ENCODE results near the gene EPHB3.

Gene EPHB3

DNA sequence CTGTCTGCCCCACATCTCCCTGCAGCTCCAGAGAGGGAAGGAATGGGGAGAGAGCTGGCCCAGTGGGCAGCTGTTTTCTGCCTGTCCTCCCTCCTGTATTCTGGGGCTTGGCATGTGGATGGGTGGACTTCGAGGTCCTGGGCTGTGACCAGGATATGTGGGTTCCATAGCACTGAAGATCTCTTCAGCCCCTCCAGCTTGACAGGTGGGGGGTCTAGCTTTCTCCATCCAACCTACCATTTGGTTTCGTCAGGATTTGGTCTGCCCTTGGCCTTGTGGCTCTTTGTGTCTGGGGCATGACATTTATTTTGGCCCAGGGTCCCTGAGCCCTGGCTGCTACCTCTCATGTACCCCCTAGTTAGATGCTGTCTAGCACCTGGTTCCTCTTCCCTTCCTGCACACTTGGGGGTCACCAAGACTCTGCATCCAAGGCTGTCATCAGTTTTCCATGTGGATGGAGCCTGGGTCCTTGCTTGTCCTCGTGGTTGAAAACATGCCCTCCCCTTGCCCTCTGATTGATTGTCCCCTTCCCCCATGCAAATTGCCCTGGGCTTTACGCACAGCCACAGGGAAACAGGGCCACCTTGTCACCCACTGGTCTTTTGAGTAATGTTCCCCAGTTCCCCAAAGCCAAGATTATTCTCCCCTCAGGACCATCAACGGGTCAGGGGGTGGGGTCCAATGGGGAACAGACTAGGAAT lies 3.2 kb downstream of the EPHB3 start:
- DNase-seq: no peak

GRCh38 chr3:184565421-184566211 lies 4.0 kb downstream of the EPHB3 start:
- DNase-seq: peak; percentile 90

GRCh38 chr3:184566441-184567414 lies 5.1 kb downstream of the EPHB3 start:
- DNase-seq: no peak

DNA sequence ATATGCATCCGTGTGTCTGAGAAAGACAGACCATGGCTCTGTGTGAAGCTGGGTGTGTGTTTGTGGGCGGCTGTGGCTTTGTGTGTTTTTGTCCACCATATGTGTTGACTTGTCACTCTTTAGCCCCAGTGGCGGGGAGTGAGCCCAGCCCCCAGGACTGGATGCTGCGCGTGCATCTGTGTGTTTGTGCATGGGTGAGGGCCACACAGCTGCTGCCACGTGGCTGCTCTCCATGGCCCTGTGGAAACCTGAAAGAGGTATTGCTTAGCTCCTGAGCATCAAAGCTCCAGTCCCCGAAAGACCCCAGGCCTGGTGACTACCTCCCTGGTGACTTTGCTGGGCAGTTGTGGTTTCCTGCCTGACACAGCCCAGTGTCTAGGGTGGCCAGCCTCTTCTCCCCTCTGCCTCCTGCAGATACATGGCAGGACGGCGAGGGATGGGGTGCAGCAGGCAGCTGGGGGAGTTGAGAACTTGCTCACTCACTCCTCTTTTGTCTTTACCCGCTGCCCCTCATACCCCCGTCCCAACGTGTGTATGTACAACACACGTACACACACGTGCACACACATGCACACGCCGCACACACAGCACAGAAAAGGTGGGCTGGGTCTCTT lies 6.5 kb downstream of the EPHB3 start:
- peak; percentile 41 for DNase-seq

GRCh38 chr3:184568560-184568923 lies 7.0 kb downstream of the EPHB3 start:
- no peak for DNase-seq

DNA sequence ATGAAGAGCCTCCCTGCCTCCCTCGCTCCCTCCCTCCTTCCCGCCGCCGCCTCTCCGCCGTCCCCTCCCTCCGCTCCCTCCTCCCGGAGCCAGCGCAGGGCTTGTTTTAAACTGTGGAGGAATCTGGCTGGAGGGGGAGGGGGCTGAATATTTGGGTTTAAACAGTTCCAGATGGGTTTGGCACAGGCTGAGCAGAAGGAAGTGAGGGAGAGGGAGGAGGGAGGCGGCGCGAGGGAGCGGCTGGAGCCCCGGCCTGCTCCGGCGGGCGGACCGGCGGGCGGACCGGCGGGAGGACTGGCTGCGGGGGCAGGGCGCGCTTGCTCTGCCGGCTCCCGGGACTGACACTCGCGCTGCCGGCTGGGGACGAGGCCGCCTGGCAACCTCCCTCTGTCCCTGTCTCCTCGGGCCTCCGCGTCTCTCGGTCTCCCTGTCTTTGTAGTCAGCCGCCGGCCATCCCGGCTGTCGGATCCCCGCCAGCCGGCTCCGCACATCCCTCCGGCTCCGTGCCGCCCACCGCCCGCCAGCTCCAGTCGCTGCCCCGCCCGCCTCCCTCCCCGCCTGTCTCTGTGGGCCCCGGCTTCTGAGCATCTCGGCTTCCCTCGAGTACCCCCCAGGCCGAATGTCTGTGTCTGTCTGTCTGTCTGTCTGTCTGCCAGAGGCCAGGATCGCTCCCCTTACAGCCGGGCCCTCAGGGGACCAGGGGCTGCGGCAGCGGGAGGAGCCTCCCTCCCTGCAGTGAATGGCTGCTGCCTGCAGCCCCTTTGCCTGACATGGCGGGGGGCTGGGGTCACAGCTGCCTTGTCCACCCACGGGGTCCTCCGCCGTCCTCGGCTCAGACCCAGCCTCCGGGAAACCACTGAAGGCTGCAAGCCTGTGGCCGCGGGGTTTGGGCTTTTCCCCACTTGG lies 7.6 kb downstream of the EPHB3 start:
- DNase-seq: peak; percentile 99

DNA sequence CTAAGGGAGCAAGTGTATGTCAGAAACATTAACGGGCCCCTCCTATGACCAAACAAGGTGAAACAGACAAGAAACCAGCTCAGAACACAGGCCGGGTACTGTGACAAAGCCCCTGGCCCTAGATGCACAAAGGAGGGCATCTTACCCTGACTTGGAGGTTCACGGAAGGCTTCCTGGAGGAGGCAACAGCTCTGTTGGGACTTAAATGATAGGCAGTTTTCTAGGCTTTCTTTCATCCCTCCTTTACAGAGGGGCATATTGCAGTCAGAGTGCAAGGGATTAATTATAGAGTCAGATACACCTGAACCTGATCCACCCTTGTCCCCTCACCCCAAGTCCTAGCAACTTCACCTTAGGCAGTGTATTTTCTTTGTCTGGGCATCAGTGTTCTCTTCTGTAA lies 8.4 kb downstream of the EPHB3 start:
- DNase-seq: no peak

DNA sequence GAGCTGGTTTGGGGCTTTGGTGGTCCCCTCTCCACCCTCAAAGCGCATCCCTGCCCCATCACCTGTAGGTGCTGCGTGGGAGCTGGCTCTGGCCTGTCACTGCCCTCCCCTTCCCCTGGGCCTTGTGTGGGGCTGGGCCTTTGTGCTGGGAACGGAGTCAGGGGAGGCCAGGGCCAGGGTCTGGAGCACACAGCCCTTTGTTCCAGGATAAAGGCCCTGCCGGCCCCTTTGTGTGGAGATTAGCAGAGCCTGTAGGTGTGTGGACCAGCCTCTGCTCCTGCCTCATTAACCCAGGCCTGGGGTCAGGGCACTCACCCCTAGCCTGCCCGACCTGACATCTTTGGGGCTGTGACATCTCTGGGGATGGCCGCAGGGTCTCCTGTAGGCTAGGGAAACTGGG lies 8.9 kb downstream of the EPHB3 start:
- no peak for DNase-seq

GRCh38 chr3:184571750-184572377 lies 10.3 kb downstream of the EPHB3 start:
- no peak for DNase-seq

- DNase-seq: no peak
Measured at GRCh38 chr3:184572633-184573270, 11.2 kb downstream of the EPHB3 start.

DNA sequence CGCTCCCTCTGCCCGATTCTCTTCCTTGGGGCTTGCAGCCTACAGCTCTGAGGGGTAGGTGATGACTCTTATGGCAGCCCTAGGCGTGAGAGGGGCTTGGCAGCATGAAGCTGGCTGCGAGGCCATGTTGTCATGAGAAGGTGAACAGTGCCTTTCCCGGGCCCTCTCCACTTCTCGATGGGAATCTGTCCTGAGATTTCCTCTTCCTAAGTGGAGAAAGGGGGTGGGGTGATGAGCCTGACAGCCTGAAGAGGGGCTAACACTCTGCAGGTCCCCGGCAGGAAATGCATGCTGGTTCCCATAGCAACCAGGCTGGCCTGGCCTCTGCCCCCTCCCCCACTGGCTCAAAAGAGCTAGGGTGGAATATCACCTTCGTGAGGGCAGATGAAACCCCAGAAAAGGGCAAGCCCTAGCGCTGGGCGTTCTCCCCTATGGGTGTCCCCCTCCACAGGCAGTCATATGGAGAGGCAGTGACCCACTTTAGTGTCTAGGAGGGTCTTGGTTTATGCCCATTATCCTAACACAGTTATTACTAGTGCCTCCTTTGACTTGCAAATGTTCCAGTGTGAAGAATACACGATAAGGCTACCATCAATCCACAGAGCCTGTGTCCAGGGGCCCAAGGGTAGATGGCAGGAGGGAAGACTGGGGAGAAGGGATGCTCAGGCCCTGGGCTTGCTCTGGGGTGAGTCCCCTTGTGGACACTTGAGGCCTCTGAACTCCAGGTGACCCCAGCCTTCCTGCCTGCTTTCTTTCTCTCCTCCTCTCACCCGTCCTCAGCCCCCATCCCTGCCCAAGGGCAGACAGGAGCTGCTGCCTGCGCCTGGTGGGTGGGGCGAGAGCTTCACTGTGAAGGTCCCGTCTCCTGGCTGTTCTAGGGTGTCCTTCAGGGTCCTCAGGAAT lies 13.2 kb downstream of the EPHB3 start:
- peak; percentile 46 for DNase-seq

DNA sequence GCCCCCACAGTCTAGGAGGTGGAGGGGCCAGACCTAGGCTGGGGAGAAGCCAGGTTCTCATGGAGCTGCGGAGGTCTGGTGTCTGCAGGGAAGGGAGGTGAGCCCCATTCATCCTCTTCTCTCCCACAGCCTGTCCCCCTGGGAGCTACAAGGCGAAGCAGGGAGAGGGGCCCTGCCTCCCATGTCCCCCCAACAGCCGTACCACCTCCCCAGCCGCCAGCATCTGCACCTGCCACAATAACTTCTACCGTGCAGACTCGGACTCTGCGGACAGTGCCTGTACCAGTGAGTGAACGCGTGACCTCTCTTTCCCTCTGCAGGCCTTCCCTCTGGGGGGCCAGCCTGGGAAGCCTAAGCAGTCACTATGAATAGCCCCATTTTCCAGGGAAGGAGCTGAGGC lies 14.1 kb downstream of the EPHB3 start:
- DNase-seq: no peak

DNA sequence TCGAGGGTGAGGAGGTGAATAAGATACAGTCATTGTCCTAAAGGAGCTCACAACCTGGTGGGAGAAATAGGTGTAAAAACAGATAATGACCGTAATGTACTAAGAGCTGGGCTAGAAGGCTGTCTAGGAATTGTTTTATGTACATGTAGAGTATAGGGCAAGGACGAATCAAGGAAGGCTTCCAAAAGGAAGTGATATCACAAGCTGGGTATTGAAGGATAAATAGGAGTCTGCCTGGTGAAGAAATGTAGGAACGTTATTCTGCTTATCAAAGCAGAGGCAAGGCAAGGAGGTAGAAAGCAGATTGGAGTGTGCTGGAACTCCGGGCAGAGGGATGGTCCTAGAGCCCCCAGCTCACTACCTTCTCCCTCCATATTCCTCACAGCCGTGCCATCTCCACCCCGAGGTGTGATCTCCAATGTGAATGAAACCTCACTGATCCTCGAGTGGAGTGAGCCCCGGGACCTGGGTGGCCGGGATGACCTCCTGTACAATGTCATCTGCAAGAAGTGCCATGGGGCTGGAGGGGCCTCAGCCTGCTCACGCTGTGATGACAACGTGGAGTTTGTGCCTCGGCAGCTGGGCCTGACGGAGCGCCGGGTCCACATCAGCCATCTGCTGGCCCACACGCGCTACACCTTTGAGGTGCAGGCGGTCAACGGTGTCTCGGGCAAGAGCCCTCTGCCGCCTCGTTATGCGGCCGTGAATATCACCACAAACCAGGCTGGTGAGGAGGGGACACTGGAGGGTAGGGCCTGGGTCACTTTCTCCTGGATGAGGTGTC lies 15.1 kb downstream of the EPHB3 start:
- no peak for DNase-seq

DNA sequence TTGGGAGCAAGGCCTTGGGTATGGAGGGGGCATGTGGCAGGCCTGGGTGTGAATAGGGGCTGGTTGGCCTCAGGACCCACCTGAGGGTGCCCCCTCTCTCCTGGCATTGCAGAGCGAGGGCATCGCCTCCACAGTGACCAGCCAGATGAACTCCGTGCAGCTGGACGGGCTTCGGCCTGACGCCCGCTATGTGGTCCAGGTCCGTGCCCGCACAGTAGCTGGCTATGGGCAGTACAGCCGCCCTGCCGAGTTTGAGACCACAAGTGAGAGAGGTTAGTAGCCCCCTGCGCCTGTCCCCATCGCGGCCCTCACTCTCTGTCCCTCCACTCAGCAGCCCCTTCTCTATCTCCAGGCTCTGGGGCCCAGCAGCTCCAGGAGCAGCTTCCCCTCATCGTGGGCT lies 16.0 kb downstream of the EPHB3 start:
- DNase-seq: no peak

DNA sequence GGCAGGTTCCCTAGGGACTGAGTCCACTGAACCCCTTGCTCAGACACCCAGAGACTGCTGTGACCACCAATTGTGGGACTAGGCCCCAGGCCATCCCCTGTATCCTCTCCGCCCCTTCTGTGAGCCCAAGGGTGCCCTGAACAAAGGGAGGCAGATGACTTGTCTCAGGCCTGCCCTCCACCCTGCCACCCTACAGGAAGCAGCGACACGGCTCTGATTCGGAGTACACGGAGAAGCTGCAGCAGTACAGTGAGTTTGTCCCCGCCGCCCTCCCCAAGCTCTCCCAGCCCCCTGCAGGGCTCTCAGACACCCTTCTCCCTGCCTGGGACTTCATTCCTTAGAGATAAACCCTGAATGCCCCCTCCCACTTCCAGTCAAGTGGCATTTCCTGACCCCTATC lies 16.6 kb downstream of the EPHB3 start:
- no peak for DNase-seq

DNA sequence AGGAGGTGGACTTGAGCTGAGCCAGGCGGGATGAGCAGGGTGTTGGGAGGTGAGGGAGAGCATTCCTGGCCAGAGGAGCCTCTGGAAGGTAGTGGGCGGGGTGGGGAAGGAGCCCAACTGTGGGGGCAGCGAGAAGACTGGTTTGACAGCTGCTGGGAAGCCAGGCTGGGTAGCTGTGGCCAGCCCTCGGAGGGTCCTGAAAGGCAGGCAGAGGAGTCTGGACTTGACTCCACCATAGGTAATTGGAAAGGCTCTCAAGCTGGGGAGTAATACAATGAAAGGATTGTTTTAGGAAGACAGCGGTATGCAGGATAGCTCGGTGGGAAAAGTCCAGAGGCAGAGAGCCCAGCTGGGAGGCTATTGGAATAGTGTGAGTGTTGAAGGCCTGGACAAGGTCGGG lies 17.2 kb downstream of the EPHB3 start:
- no peak for DNase-seq

GRCh38 chr3:184579513-184579912 lies 17.9 kb downstream of the EPHB3 start:
- DNase-seq: no peak

GRCh38 chr3:184580376-184580775 lies 18.8 kb downstream of the EPHB3 start:
- no peak for DNase-seq

DNA sequence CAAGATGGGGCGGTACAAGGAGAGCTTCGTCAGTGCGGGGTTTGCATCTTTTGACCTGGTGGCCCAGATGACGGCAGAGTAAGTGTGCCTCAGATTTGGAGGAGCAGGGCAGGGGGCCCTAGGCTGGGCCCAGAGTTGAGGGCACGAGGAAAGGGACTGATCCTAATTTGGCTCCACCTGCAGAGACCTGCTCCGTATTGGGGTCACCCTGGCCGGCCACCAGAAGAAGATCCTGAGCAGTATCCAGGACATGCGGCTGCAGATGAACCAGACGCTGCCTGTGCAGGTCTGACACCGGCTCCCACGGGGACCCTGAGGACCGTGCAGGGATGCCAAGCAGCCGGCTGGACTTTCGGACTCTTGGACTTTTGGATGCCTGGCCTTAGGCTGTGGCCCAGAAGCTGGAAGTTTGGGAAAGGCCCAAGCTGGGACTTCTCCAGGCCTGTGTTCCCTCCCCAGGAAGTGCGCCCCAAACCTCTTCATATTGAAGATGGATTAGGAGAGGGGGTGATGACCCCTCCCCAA lies 19.8 kb downstream of the EPHB3 start:
- no peak for DNase-seq
